ENCODE data around the gene AGTPBP1.

Gene AGTPBP1

DNA sequence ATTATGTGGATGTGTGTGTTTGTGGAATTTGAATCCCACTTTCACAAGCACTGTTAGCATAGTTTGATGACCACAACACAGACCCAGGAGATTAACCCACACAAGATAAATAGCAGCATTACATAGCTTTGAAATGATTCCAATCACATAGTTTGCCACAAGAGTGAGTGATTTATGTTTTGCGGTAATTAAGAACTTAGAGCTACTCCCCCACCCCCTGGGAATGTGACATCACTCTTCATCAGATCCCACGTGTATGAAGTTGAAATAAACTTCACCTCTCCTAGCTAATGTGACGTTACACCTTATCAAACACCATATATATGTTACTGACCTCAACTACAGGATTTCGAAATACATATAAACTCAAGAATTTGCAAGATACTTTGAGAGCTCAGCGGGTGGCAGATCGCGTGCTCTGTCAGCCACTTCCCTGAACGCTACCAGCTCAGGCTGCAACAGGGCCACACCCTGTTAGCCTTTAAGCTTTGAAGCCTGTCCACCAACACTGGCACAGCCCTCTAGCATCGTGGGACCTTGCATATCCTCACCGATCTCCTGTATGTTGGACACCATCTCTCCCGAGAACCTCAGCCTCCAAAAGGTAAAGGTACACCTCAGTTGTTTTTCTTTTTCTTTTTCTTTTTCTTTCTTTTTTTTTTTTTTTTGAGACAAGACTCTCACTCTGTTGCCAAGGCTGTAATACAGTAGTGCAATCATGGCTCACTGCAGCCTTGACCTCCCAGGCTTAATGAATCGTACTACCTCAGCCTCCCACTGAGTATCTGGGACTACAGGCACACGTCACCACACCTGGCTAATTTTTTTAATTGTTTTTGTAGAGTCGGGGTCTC, 1.7 kb upstream of the AGTPBP1 start:
- in situ Hi-C loops (cut with HindIII; ENCODE audit: low sequenced_read_pairs): no loop called here
- peak; percentile 85 for DNase-seq (ENCODE audit: low read depth)
- H3K4me3 ChIP-seq (ENCODE audit: low read depth, low read length): no peak overlapping the region
- no peak for TF ChIP-seq CTCF (IDR thresholded peaks at IDR 0.05; ENCODE audit: low read depth, low read length, missing control alignments)

DNA sequence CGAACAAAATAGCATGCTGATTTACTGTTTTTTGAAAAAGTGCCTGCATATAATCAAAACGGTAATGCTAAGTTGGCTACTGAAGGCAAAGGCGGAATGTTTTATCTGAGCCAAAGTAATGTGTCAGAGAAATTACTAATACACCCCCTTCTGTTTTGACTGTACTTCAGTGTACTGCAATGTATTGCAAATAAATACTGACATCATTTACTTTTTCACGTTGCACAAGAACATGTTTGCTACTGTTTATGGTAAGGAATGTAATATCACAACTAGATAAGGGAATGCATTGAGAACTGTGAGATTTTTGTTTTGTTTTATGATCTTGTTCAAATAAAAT, 813 bp upstream of the AGTPBP1 start:
- H3K4me3 ChIP-seq (ENCODE audit: low read depth, low read length): peak overlapping the region; percentile 92
- no peak for TF ChIP-seq CTCF (IDR thresholded peaks at IDR 0.05; ENCODE audit: low read depth, low read length, missing control alignments)
- in situ Hi-C loops (cut with HindIII; ENCODE audit: low sequenced_read_pairs): no loop called here
- peak; percentile 44 for DNase-seq (ENCODE audit: low read depth)

DNA sequence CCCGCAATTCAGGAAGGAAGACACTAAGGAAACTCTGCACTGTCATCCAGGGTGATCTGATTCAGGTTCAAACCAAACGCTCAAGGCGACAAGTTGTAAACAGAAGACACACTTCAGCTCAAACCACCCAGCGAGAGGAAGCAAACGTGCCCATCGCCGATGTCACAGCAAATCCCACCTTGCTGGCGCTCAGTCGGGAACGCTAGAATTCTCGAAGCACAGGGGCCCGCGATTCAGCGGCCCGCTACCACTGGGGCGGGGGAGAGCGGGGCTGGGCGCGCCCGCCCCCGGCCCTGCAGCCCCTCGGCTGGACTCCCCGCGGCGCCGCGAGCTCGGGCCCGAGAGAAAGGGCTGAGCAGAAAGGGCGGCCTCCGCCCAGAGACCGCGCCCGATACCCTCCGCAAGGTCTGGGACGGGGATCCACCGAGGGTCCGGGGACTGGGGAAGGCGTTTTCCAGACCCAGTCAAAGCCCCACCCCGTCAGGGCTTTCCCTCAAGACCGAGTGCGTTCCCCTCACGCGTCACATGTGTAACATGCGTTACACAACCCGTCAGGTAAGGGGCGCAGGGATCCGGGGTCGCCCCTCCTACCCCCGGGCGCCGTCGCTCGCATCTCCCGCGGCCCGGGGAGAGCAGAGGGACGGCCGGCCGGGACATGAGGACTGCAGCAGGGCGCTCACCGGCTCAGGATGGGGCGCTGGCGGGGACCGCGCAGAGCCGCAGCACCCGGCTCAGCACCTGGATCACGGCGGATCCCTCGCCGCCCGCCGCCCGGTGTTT, 469 bp downstream of the AGTPBP1 start:
- H3K4me3 ChIP-seq (ENCODE audit: low read depth, low read length): peak overlapping the region; percentile 92
- DNase-seq (ENCODE audit: low read depth): no peak
- in situ Hi-C loops (cut with HindIII; ENCODE audit: low sequenced_read_pairs): no loop called here

DNA sequence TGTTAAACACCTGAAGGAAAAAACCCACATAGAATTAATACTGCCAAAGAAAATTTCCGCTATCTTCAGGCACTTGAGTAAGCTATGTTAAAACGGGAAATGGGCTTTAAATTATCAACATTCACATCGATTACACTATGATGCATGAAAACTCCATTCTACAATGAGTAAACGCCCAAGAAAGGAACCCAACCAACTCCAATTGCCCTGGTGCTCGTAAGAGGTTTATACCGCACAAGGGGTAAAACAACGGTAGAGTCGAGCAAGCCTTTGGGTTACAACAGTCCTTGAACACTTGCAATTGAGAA, 1.0 kb downstream of the AGTPBP1 start:
- no peak for TF ChIP-seq CTCF (IDR thresholded peaks at IDR 0.05; ENCODE audit: low read depth, low read length, missing control alignments)
- in situ Hi-C loops (cut with HindIII; ENCODE audit: low sequenced_read_pairs): no loop called here
- peak overlapping the region; percentile 92 for H3K4me3 ChIP-seq (ENCODE audit: low read depth, low read length)
- DNase-seq (ENCODE audit: low read depth): no peak

More for the DNA sequence above, 469 bp downstream of the AGTPBP1 start:
- no peak for TF ChIP-seq CTCF (IDR thresholded peaks at IDR 0.05; ENCODE audit: low read depth, low read length, missing control alignments)

GRCh38 chr9:85738509-85738908, 3.2 kb downstream of the AGTPBP1 start:
- DNase-seq (ENCODE audit: low read depth): no peak
- no peak overlapping the region for H3K4me3 ChIP-seq (ENCODE audit: low read depth, low read length)
- in situ Hi-C loops (cut with HindIII; ENCODE audit: low sequenced_read_pairs): no loop called here
- TF ChIP-seq CTCF (IDR thresholded peaks at IDR 0.05; ENCODE audit: low read depth, low read length, missing control alignments): no peak

DNA sequence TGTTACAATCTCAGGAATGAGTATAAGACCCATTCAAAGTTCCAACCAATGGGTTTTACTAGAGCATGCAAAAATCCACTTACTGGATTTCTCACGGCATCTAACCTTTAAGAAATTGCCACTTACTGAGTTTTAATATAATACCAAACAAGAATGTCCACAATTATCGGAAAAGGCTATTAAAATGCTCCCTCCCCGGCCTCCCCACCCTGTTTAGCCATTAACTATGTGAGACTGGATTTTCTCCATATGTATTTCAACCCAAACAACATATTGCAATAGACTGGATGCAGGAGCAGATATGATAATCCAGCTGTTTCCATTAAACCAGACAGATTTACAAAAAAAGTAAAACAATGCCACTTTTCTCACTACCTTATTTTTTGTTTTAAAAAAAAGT, 4.1 kb downstream of the AGTPBP1 start:
- DNase-seq (ENCODE audit: low read depth): no peak
- no peak for TF ChIP-seq CTCF (IDR thresholded peaks at IDR 0.05; ENCODE audit: low read depth, low read length, missing control alignments)
- in situ Hi-C loops (cut with HindIII; ENCODE audit: low sequenced_read_pairs): no loop called here
- no peak overlapping the region for H3K4me3 ChIP-seq (ENCODE audit: low read depth, low read length)

Measured in astrocyte of the cerebellum (primary cell).